ENCODE results near the gene TMEM80. TPM values are rescaled to one million over a fixed set of nuclear protein-coding genes. Genes with fewer than 3 reads are reported as not detected.
A peak's percentile ranks its signal among the peaks of the same experiment; 100 is the strongest.

TMEM80 gene
- total and polyA plus RNA-seq, 2 donors (not counting 1 experiment from before 2014, with no cell fraction given): 10.6 to 15.3 TPM

- H2AFZ ChIP-seq (ENCODE audit: low read length): no peak overlapping the region
- no peak overlapping the region for H3K4me2 ChIP-seq (ENCODE audit: extremely low read depth, insufficient read depth, low read length)
- peaks cover 23% of the 10 kb centered on the region for H3K79me2 ChIP-seq (ENCODE audit: control insufficient read depth, insufficient read depth, low read length)
- peaks cover 11% of the 10 kb centered on the region for H3K4me1 ChIP-seq (ENCODE audit: control insufficient read depth, extremely low read depth, insufficient read depth, low read length)
- H3K27me3 ChIP-seq (ENCODE audit: control insufficient read depth, insufficient read depth, low read length): no peaks in the 10 kb centered on the region
- no peak overlapping the region for H3K9ac ChIP-seq (ENCODE audit: insufficient read depth, low read length)
- TF ChIP-seq EZH2 (IDR thresholded peaks at IDR 0.05; ENCODE audit: low read length, missing control alignments): no peak
- TF ChIP-seq CTCF (conservative IDR thresholded peaks at IDR 0.05 in 1 of 2, IDR thresholded peaks at IDR 0.05 in 1 of 2; ENCODE audit: low read depth in 1 of 2, low read length in 2 of 2): no peak
- H3K36me3 ChIP-seq (ENCODE audit: control insufficient read depth, insufficient read depth, low read length): peaks cover 15% of the 10 kb centered on the region
- no peak overlapping the region for H3K27ac ChIP-seq (ENCODE audit: insufficient read depth, low read length)
- no peaks in the 10 kb centered on the region for H3K9me3 ChIP-seq (ENCODE audit: control insufficient read depth, insufficient read depth, low read depth, low read length)
- no peak overlapping the region for H3K4me3 ChIP-seq (replicated peaks in 1 of 4; ENCODE audit: control extremely low read depth in 1 of 4, insufficient read depth in 1 of 4, low read depth in 3 of 4, low read length in 4 of 4)
- no peaks in the 10 kb centered on the region for H4K20me1 ChIP-seq (ENCODE audit: control insufficient read depth, extremely low read depth, insufficient read depth, low read length)
- DNase-seq (ENCODE audit: low read depth in 2 of 2): no peak
These were observed 4.6 kb upstream of the TMEM80 start for GRCh38 chr11:690738-691633.

- peaks cover 10% of the 10 kb centered on the region for H3K36me3 ChIP-seq (ENCODE audit: control insufficient read depth, insufficient read depth, low read length)
- no peak overlapping the region for H3K4me3 ChIP-seq (replicated peaks in 1 of 4; ENCODE audit: control extremely low read depth in 1 of 4, insufficient read depth in 1 of 4, low read depth in 3 of 4, low read length in 4 of 4)
- DNase-seq (ENCODE audit: low read depth in 2 of 2): no peak
- H3K27ac ChIP-seq (ENCODE audit: insufficient read depth, low read length): no peak overlapping the region
- H3K27me3 ChIP-seq (ENCODE audit: control insufficient read depth, insufficient read depth, low read length): no peaks in the 10 kb centered on the region
- H3K4me1 ChIP-seq (ENCODE audit: control insufficient read depth, extremely low read depth, insufficient read depth, low read length): peaks cover 11% of the 10 kb centered on the region
- H3K9me3 ChIP-seq (ENCODE audit: control insufficient read depth, insufficient read depth, low read depth, low read length): no peaks in the 10 kb centered on the region
- H3K9ac ChIP-seq (ENCODE audit: insufficient read depth, low read length): no peak overlapping the region
- no peak overlapping the region for H3K4me2 ChIP-seq (ENCODE audit: extremely low read depth, insufficient read depth, low read length)
- no peak overlapping the region for H2AFZ ChIP-seq (ENCODE audit: low read length)
- no peak for TF ChIP-seq EZH2 (IDR thresholded peaks at IDR 0.05; ENCODE audit: low read length, missing control alignments)
- no peak for TF ChIP-seq CTCF (conservative IDR thresholded peaks at IDR 0.05 in 1 of 2, IDR thresholded peaks at IDR 0.05 in 1 of 2; ENCODE audit: low read depth in 1 of 2, low read length in 2 of 2)
- H4K20me1 ChIP-seq (ENCODE audit: control insufficient read depth, extremely low read depth, insufficient read depth, low read length): no peaks in the 10 kb centered on the region
- H3K79me2 ChIP-seq (ENCODE audit: control insufficient read depth, insufficient read depth, low read length): peaks cover 27% of the 10 kb centered on the region
These were observed 3.7 kb upstream of the TMEM80 start for GRCh38 chr11:691710-692590.

- H3K79me2 ChIP-seq (ENCODE audit: control insufficient read depth, insufficient read depth, low read length): peaks cover 31% of the 10 kb centered on the region
- TF ChIP-seq CTCF (conservative IDR thresholded peaks at IDR 0.05 in 1 of 2, IDR thresholded peaks at IDR 0.05 in 1 of 2; ENCODE audit: low read depth in 1 of 2, low read length in 2 of 2) (no peak), EZH2 (IDR thresholded peaks at IDR 0.05; ENCODE audit: low read length, missing control alignments) (no peak)
- DNase-seq (ENCODE audit: low read depth in 2 of 2): peak in 1 of 2 donors; percentile 12
- H2AFZ ChIP-seq (ENCODE audit: low read length): no peak overlapping the region
- H3K4me2 ChIP-seq (ENCODE audit: extremely low read depth, insufficient read depth, low read length): peak overlapping the region; percentile 85
- H3K27ac ChIP-seq (ENCODE audit: insufficient read depth, low read length): no peak overlapping the region
- H3K9ac ChIP-seq (ENCODE audit: insufficient read depth, low read length): no peak overlapping the region
- H3K4me1 ChIP-seq (ENCODE audit: control insufficient read depth, extremely low read depth, insufficient read depth, low read length): peaks cover 15% of the 10 kb centered on the region
- peaks cover 9% of the 10 kb centered on the region for H3K36me3 ChIP-seq (ENCODE audit: control insufficient read depth, insufficient read depth, low read length)
- peak overlapping the region; percentile 7 to 82 (median 30) for H3K4me3 ChIP-seq (replicated peaks in 1 of 4; ENCODE audit: control extremely low read depth in 1 of 4, insufficient read depth in 1 of 4, low read depth in 3 of 4, low read length in 4 of 4)
- no peaks in the 10 kb centered on the region for H3K9me3 ChIP-seq (ENCODE audit: control insufficient read depth, insufficient read depth, low read depth, low read length)
- no peaks in the 10 kb centered on the region for H4K20me1 ChIP-seq (ENCODE audit: control insufficient read depth, extremely low read depth, insufficient read depth, low read length)
- no peaks in the 10 kb centered on the region for H3K27me3 ChIP-seq (ENCODE audit: control insufficient read depth, insufficient read depth, low read length)
These were observed 2.7 kb upstream of the TMEM80 start for GRCh38 chr11:692824-693414.

All from fibroblast of lung (primary cell).